ENCODE data around the gene SLC22A3.
"Not testable (repeated sequence)": the region's sequence is repeated elsewhere in the genome, so short reads cannot be mapped to it uniquely, and the experiment has no call there.

The SLC22A3 gene

GRCh38 chr6:160375561-160375949 lies 27.4 kb downstream of the SLC22A3 start:
- no peak for DNase-seq

GRCh38 chr6:160376445-160376844 lies 28.3 kb downstream of the SLC22A3 start:
- no peak for DNase-seq

- no peak for DNase-seq
These were observed 30.0 kb downstream of the SLC22A3 start for GRCh38 chr6:160378218-160378617.

- no peak for DNase-seq
These were observed 30.7 kb downstream of the SLC22A3 start for GRCh38 chr6:160378882-160379281.

- DNase-seq, result no peak
These were observed 31.3 kb downstream of the SLC22A3 start for GRCh38 chr6:160379466-160379865.

GRCh38 chr6:160382946-160383345 lies 34.8 kb downstream of the SLC22A3 start:
- DNase-seq, result no peak

- no peak for DNase-seq
These were observed 38.8 kb downstream of the SLC22A3 start for GRCh38 chr6:160386869-160387530.

GRCh38 chr6:160387916-160388643 lies 39.9 kb downstream of the SLC22A3 start:
- DNase-seq, result no peak

GRCh38 chr6:160388922-160389321 lies 40.7 kb downstream of the SLC22A3 start:
- DNase-seq, result no peak

GRCh38 chr6:160391419-160392116 lies 43.4 kb downstream of the SLC22A3 start:
- no peak for DNase-seq

GRCh38 chr6:160393442-160393841 lies 45.3 kb downstream of the SLC22A3 start:
- not testable (repeated sequence) for DNase-seq

GRCh38 chr6:160393891-160394653 lies 45.9 kb downstream of the SLC22A3 start:
- no peak for DNase-seq

- no peak for DNase-seq
These were observed 46.5 kb downstream of the SLC22A3 start for GRCh38 chr6:160394654-160395035.

- DNase-seq, result no peak
These were observed 47.0 kb downstream of the SLC22A3 start for GRCh38 chr6:160395187-160395586.

- no peak for DNase-seq
These were observed 48.1 kb downstream of the SLC22A3 start for GRCh38 chr6:160396292-160396691.

GRCh38 chr6:160398674-160399271 lies 50.6 kb downstream of the SLC22A3 start:
- no peak for DNase-seq

- DNase-seq, result no peak
These were observed 52.3 kb downstream of the SLC22A3 start for GRCh38 chr6:160400446-160400845.

- DNase-seq, result no peak
These were observed 60.4 kb downstream of the SLC22A3 start for GRCh38 chr6:160408528-160408927.

GRCh38 chr6:160412993-160413392 lies 64.8 kb downstream of the SLC22A3 start:
- DNase-seq, result no peak

GRCh38 chr6:160417146-160417545 lies 69.0 kb downstream of the SLC22A3 start:
- no peak for DNase-seq

GRCh38 chr6:160417550-160417949 lies 69.4 kb downstream of the SLC22A3 start:
- DNase-seq, result no peak

- no peak for DNase-seq
These were observed 70.2 kb downstream of the SLC22A3 start for GRCh38 chr6:160418370-160418769.

- no peak for DNase-seq
These were observed 71.3 kb downstream of the SLC22A3 start for GRCh38 chr6:160419488-160419887.
